Stimulated activated CD4-positive, alpha-beta T cell treated with anti-CD3 and anti-CD28 coated beads, TNF-alpha, amount 100 ng/mL, for 4 hours (primary cell): Measurements from ENCODE around the gene MKLN1.
"Not testable (repeated sequence)": the region's sequence is repeated elsewhere in the genome, so short reads cannot be mapped to it uniquely, and the experiment has no call there.

Experiments
- DNase-seq, 3 experiments: peaks; one replicate each; pipeline ENCODE4 v3.0.0-alpha.2; 2020; ENCODE audit warnings: low read depth in 3 of 3

Gene MKLN1

GRCh38 chr7:131400681-131401176 lies 73.1 kb downstream of the MKLN1 start:
- DNase-seq, result no peak

- DNase-seq, result no peak
These were observed 73.5 kb downstream of the MKLN1 start for GRCh38 chr7:131401194-131401593.

- no peak for DNase-seq
These were observed 75.6 kb downstream of the MKLN1 start for GRCh38 chr7:131403322-131403721.

GRCh38 chr7:131404226-131404911 lies 76.7 kb downstream of the MKLN1 start:
- no peak for DNase-seq

- DNase-seq, result no peak
These were observed 81.6 kb downstream of the MKLN1 start for GRCh38 chr7:131409129-131409766.

- DNase-seq, result no peak
These were observed 84.4 kb downstream of the MKLN1 start for GRCh38 chr7:131412031-131412430.

GRCh38 chr7:131413711-131414110 lies 86.0 kb downstream of the MKLN1 start:
- DNase-seq, result no peak

- DNase-seq, result no peak
These were observed 96.6 kb downstream of the MKLN1 start for GRCh38 chr7:131424219-131424822.

GRCh38 chr7:131425992-131426391 lies 98.3 kb downstream of the MKLN1 start:
- DNase-seq, result no peak

- not testable (repeated sequence) for DNase-seq
These were observed 103.2 kb downstream of the MKLN1 start for GRCh38 chr7:131430826-131431225.

GRCh38 chr7:131431289-131431688 lies 103.6 kb downstream of the MKLN1 start:
- DNase-seq, result no peak

GRCh38 chr7:131431756-131432155 lies 104.1 kb downstream of the MKLN1 start:
- DNase-seq, result no peak

GRCh38 chr7:131436384-131436783 lies 108.7 kb downstream of the MKLN1 start:
- no peak for DNase-seq

- no peak for DNase-seq
These were observed 111.3 kb downstream of the MKLN1 start for GRCh38 chr7:131438969-131439368.

GRCh38 chr7:131443496-131443895 lies 115.8 kb downstream of the MKLN1 start:
- no peak for DNase-seq

- no peak for DNase-seq
These were observed 117.0 kb downstream of the MKLN1 start for GRCh38 chr7:131444683-131445082.

- no peak for DNase-seq
These were observed 121.8 kb downstream of the MKLN1 start for GRCh38 chr7:131449373-131449902.

GRCh38 chr7:131454498-131454897 lies 126.8 kb downstream of the MKLN1 start:
- DNase-seq, result no peak

GRCh38 chr7:131455001-131455400 lies 127.3 kb downstream of the MKLN1 start:
- no peak for DNase-seq

- no peak for DNase-seq
These were observed 127.9 kb downstream of the MKLN1 start for GRCh38 chr7:131455546-131455945.

GRCh38 chr7:131456338-131456737 lies 128.7 kb downstream of the MKLN1 start:
- DNase-seq, result no peak

GRCh38 chr7:131459256-131459655 lies 131.6 kb downstream of the MKLN1 start:
- no peak for DNase-seq

- no peak for DNase-seq
These were observed 134.4 kb downstream of the MKLN1 start for GRCh38 chr7:131462059-131462458.
